Measurements from ENCODE around the gene SEC16A.
A peak's percentile ranks its signal among the peaks of the same experiment; 100 is the strongest.
"Not testable (repeated sequence)": the region's sequence is repeated elsewhere in the genome, so short reads cannot be mapped to it uniquely, and the experiment has no call there.

The SEC16A gene

DNA sequence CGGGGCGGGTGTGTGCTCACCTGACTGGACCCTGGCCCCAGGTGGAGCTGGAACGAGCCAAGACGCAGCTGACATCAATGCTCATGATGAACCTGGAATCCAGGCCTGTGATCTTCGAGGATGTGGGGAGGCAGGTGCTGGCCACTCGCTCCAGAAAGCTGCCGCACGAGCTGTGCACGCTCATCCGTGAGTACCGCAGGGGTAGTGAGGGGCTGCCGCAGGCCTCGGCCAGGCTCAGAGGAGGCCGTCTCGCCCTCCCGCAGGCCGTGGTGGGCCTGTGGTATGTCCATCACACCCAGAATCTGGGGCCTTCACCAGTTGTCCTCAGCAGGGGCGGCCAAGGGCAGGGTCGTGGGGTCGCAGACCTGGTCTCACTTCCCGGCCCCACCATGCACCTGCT, 61.0 kb downstream of the SEC16A start:
- DNase-seq: no peak

DNA sequence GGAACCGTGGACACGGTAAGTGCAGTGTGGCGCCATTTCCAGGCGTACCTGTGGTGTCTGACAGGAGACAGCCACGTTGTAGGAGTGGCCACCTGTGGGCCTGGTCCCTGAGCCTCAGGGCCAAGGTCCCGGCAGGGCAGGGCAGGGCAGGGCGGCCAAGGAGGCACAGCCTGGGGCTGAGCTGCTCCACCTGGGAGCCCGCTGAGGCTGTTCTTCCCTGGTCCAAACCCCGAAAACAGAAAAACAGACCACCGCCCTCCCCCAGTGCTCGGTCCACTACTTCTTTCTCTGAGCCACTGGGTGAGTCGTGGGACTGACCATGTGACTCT, 63.8 kb downstream of the SEC16A start:
- no peak for DNase-seq

GRCh38 chr9:136418182-136419091, 64.4 kb downstream of the SEC16A start:
- DNase-seq: no peak

- DNase-seq: no peak
These were observed 65.9 kb downstream of the SEC16A start for GRCh38 chr9:136416914-136417313.

DNA sequence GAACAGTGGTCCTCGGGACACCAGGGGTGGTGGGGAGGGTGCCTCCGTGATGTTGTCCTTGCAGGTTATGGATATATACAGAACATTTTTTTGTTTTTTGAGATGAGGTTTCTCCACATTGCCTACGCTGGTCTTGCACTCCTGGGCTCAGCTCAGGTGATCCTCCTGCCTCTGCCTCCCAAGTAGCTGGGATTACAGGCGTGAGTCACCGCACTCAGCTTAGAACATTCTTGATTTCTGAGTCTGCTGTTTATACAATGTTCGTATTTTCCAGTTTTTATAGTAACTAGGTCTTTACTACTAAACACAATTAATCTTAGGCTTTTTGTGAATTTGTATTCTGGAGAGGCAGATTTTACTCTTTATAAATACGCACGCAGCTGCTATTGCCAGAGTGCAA, 66.4 kb downstream of the SEC16A start:
- no peak for DNase-seq

DNA sequence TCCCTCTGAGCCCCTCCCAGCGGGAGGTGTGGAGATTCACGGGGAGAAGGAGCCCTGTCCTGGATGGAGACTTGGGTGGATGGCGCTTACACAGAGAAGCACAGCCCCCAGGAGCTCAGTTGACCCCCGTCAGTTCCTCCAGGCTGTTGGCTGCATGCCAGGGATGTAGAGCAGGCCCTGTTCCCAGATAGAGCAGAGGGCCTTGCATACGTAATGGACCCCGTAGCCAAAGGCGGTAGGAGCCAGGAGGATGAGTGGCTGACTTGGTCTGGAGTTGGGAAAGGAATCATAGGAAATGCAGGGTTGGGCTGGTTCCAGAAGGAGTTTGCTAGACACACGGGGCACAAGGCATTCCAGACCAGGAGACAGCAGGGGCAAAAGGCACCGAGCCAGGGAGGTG, 69.9 kb downstream of the SEC16A start:
- no peak for DNase-seq

- DNase-seq: no peak
These were observed 71.5 kb downstream of the SEC16A start for GRCh38 chr9:136411378-136411777.

DNA sequence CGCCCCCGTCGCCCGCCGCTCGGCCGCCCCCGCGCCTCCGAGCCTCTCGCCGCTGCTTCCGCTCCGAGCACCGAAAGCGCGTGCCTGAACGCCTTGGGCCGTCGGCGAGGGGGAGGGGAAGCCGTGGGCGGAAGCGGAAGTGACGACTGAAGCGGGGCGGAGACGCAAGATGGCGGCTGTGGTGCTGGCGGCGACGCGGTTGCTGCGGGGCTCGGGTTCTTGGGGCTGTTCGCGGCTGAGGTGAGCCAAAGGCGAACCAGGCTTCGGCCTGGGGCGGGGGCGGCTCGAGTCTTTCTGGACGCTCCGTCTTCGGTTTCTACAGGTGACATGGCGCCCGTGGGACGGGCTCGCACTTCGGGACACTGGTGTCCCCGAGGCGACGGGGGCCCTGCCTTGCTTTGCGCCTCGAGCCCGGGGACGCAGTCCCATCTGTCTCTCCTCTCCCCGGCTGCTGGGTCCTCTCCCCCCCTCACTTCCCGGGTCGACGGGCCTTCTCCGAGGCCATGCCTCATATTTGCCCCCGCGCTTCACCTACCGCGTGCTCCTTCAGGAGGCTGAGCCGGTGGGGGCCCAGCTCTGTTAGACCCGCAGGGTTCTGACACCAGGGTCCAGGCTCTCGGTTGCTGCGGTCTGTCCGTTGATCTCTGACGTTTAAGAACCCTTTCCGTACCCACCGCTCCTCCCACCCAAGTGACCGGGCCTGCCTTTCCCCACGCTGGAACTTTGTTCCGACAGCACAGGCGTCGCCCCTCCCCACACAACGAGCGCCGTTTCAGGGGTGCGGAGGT, 72.1 kb downstream of the SEC16A start, which contains the start of the genes ENTR1 and PMPCA:
Gene ENTR1 (minus strand): TSS at position 115 of the 788 bp plus-strand sequence. CDS start 217 bp downstream, outside the sequence.
Gene PMPCA (plus strand): TSS at position 159 of the 788 bp plus-strand sequence. CDS start 11 bp downstream, at position 170.
- DNase-seq: peak; percentile 96

DNA sequence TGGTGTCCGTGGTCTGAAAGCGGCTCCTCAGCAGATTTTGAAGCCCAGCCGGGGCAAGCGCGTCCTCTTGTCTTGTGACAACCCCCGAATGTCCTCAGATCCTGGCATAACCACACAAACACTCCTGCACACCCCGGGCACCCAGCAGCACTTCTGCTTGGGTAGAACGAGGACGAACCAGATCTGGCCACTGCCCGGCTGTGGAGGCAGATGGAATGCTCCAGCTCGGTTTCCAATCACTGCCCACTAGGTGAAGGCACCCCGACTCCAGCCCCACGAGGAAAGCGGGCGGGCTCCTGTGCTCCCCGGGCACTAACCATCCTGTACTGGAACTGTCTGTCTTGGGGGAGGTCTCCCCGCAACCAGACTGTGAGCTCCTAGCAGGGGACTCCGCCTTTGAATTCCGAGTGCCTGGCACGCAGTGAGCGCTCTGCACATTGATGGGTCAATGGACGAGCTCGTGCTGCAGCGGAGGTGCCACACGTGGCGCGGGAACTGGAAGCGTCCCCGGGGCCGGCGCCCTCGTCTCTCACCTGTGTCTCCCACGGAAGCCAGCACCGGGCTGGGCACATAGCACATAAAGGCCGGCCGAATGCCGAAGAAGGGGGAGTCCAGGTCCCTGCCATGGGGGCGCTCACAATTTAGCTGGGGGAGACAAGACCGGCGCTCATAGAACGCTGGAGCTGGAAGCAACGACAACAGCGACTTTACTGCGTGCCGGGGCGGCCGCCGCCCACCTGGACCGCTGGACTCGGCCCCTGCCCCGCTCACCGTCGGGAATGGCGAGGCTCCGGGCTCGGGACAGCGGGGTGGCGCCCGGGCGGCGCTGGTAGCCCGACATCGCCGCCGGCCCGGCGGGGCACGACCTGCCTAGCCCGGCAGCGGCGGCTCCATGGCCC, 73.0 kb downstream of the SEC16A start:
- peak; percentile 69 for DNase-seq

DNA sequence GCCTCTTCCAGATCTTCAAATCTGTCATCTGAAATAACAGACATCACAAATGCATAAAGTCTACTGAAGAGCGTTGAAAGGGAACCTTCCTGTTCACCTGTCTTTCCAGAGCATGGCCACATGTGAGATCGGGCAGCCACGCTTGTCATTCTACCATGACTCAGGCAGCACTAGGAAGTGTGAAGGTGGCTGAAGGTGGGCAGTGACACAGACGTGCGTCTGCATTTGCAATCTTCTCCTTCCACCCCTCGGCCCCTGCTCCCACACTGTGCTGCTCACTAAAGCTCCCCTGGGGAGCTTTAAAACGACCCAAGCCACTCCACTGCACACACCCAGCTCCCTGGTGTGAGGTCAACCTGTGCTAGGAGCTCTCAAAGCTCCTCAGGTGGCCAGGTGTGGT, 74.9 kb downstream of the SEC16A start:
- DNase-seq: no peak

- not testable (repeated sequence) for DNase-seq
These were observed 75.8 kb downstream of the SEC16A start for GRCh38 chr9:136407061-136407460.

- not testable (repeated sequence) for DNase-seq
These were observed 76.9 kb downstream of the SEC16A start for GRCh38 chr9:136405904-136406303.

GRCh38 chr9:136405481-136405880, 77.4 kb downstream of the SEC16A start:
- no peak for DNase-seq

- DNase-seq: no peak
These were observed 78.1 kb downstream of the SEC16A start for GRCh38 chr9:136404801-136405136.

DNA sequence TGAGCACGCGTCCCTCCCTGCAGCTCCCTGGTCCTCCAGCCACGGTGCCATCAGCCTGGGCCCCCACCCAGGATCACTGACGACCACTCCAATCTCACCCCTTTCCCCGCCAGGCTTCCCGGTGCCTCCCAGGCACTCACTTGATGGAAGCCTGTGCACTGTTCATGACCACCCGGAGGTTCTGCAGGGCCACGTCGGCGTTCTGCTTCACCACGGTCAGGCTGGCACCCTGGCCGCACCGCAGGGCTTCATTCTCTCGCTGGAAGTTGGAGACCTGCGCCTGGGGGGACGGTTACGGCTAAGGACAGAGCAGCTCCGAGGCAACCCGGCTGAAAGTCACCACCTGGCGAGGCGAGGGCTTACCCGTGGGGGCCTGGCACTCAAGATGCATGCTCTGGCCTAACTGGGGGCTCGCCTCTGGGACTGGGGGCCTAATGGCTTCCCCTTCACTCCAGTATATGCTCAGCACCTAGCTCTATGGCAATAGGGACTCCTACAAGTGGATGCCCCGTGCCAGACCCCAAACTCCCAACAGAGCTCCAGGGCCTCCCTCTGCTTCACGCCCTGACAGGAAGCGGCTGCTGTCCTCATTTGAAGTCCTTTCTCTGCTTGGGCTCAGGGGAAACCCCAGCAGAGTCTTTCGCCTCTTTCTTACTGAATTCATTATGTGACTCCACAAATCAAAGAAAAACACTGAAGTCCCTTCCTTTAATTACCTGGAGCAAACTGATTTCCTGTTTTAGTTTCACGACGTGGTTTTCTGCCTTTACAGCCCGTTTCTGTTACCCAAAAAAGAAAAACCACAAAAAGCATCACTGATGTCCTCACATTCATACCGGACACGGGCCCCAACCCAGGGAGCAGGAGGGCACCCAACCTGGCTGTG, 78.7 kb downstream of the SEC16A start:
- DNase-seq: no peak

GRCh38 chr9:136403538-136403914, 79.3 kb downstream of the SEC16A start:
- no peak for DNase-seq

DNA sequence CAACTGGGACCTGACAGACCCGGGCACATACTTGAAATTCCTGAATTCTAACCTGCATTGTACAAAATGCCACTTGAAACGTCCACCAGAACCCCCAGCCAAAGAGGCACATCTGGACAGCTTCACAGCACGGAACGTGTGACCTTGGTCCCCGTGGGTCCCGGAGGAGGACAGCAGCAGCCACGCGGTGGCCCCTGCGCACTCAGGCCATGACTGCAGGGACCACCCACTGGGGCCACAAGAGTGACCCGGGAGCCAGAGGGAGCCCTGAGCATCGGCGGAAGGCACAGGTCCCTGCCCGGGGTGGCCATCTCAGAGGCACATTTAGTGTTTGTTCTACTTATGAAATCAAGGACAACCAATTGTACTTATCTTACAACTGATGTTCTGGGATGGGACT, 80.8 kb downstream of the SEC16A start:
- no peak for DNase-seq

- no peak for DNase-seq
These were observed 81.5 kb downstream of the SEC16A start for GRCh38 chr9:136401173-136401922.

DNA sequence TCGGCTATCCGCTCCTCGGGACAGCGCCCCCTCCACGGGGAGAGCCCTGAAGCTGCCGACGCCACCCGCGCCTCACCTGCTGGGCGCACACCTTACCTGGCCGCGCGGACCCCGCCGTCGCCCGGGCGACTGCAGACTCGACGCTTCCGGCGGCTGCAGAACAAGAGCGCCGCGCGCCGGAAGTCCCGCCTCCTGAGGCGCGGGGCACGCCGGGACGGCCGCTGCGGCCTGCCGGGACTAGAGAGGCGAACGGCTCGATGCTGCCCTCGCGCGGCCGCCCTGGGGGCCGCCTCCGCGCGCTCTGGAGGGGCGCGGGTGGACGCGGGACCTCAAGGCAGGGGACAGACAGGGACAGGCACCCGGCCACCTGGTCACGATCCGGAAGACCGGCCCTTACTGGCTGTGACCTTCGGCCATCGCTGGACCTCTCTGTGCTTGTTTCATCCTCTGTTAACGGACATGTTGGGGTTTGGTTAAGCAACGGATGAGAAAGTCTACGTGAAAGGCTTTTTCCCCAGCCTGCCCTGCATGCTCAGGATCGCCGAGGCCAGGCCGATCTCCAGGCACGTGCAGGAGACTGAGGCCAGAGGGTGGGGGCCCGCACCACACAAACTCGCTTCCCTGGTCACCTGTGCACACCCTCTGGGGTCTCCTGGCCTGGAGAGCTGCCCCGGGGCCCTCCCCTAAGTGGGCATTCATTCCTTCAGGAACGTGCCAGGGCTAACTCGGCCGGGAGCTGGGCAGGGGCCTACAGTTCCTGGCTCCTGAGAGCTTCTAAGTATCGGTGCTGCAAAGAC, 82.6 kb downstream of the SEC16A start, which contains the start of gene SNAPC4:
Gene SNAPC4 (minus strand): TSS at position 133 of the 797 bp plus-strand sequence. CDS start 1,742 bp downstream, outside the sequence.
- peak; percentile 95 for DNase-seq

All from DMS53 (cell line).